Pancreas (tissue), 10 donors: Measurements from ENCODE around the gene COG6. TPM values are rescaled to one million over a fixed set of nuclear protein-coding genes. Genes with fewer than 3 reads are reported as not detected.

Experiments
- ATAC-seq, 4 donors: fragments of 200-7000 bp; cut with Tn5 transposase; one replicate each; pipeline versions ENCODE4 v1.8.0 to v1.9.1; 2020; ENCODE audit warnings: mild to moderate bottlenecking in 4 of 4, moderate library complexity in 4 of 4
- DNase-seq, 6 donors: peaks; one replicate each; pipeline ENCODE4 v3.0.0-alpha.2; 2020
- FAIRE-seq: peaks from 2 replicates; lab custom pipeline; 2012; peaks lifted over from hg19 to GRCh38; lab: Jason Lieb, UNC
- H3K27ac ChIP-seq, 4 donors: fragments of 200-600 bp; sonication (generic); 1 replicate in 3 of 4; 2 replicates in 1 of 4; pipeline versions ENCODE4 v1.5.0 to v1.8.0; 2020
- H3K27me3 ChIP-seq, 4 donors: fragments of 200-600 bp; one replicate each; pipeline ENCODE4 v1.8.0; 2021
- H3K36me3 ChIP-seq, 3 donors: fragments of 200-600 bp; sonication (generic) in 1 of 3; one replicate each; pipeline versions ENCODE4 v1.5.0 to v1.8.0; 2020 to 2021
- H3K4me1 ChIP-seq, 3 donors: fragments of 200-600 bp; one replicate each; pipeline ENCODE4 v1.8.0; 2021
- H3K4me3 ChIP-seq, 4 donors: fragments of 200-600 bp; sonication (generic) in 2 of 4; one replicate each; pipeline versions ENCODE4 v1.5.0 to v1.8.0; 2020 to 2021
- H3K9me3 ChIP-seq, 4 donors: fragments of 200-600 bp; one replicate each; pipeline ENCODE4 v1.8.0; 2021
- WGBS, 2 donors: extraction: QIAGEN DNeasy Blood & Tissue Kit; methylation state at CpG; one replicate each; pipeline ENCODE4 v1.1.7; 2013; 5-methylcytosine and 5-hydroxymethylcytosine counted together
- intact Hi-C, 3 donors: fragments of 100-400 bp; cut with DNase I; formaldehyde crosslinking; loops; one replicate each; pipeline versions ENCODE4 v1.11.1 to v1.14.2; 2022
- polyA plus RNA-seq, 2 donors: library from polyadenylated mRNA; stranded (reverse); fragments of 200-250 nt; gene quantifications; one replicate each; pipeline ENCODE4 v1.2.3, GENCODE V29; 2013
- total RNA-seq, 6 donors: library from RNA; stranded (reverse); fragmentation: NEBNext Ultra II Directional in 4 of 6; extraction: Animal tissue kit (Norgen Biotek cat#: 25700) in 4 of 6; gene quantifications; one replicate each; pipeline versions ENCODE4 v1.2.1 to v1.2.4, GENCODE V29; 2021 to 2023
- TF ChIP-seq, protein P1 (sequence below), 4 donors: fragments of 200-600 bp; sonication (generic) in 3 of 4; IDR thresholded peaks; one replicate each; pipeline versions ENCODE4 v1.5.0 to v1.8.0; 2021; ENCODE audit warnings: antibody characterized with exemption in 4 of 4
- donor health status: healthy with polysubstance abuse.
- donor health status: DM: no; HTN: no; CAD: no; lungs with moderate emphysema.
- donor health status: DM: no; HTN: no; CAD: no.
- donor health status: control.
- donor health status: control.
- donor health status: Bipolar disorder and iron deficiency.
- donor health status: DM: yes; HTN: yes; CAD: no.
- donor health status: DM: no; HTN: no; CAD: no.
- donor health status: DM: no; HTN: no; CAD: no.
- donor health status: DM: yes; HTN: yes; CAD: no.

The COG6 gene
- total and polyA plus RNA-seq, 8 donors, result 6.7 to 30.7 (median 25.9) TPM

DNA sequence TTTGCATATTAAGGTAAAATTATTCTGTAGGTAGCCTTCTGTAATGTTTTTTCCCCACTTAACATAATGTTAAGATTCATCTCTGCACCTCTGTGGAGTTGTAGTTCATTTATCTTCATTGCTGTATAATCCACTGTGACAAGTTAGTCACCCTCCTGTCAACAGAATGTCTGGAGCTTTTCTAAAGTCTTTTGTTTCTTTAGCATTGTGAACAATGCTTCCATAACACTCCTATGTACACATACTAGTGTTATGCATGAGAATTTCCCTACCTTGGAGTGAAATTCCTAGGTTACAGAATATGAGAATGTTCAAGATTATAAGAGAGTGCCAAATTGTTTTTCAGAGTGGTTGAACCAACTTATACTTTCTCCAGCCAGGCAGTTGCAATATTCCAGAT, 113.5 kb downstream of the COG6 start:
- Histone ChIP-seq H3K4me1 (no peaks in the 10 kb centered on the region), H3K27me3 (no peaks in the 10 kb centered on the region), H3K27ac (no peak overlapping the region), H3K9me3 (no peaks in the 10 kb centered on the region), H3K4me3 (no peak overlapping the region), H3K36me3 (no peaks in the 10 kb centered on the region)
- FAIRE-seq, result no peak
- no peak for DNase-seq
- TF ChIP-seq, protein P1, sequence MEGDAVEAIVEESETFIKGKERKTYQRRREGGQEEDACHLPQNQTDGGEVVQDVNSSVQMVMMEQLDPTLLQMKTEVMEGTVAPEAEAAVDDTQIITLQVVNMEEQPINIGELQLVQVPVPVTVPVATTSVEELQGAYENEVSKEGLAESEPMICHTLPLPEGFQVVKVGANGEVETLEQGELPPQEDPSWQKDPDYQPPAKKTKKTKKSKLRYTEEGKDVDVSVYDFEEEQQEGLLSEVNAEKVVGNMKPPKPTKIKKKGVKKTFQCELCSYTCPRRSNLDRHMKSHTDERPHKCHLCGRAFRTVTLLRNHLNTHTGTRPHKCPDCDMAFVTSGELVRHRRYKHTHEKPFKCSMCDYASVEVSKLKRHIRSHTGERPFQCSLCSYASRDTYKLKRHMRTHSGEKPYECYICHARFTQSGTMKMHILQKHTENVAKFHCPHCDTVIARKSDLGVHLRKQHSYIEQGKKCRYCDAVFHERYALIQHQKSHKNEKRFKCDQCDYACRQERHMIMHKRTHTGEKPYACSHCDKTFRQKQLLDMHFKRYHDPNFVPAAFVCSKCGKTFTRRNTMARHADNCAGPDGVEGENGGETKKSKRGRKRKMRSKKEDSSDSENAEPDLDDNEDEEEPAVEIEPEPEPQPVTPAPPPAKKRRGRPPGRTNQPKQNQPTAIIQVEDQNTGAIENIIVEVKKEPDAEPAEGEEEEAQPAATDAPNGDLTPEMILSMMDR (IDR thresholded peaks at IDR 0.05), result no peak
- intact Hi-C loops, result no loop called here
- ATAC-seq, result no peak

DNA sequence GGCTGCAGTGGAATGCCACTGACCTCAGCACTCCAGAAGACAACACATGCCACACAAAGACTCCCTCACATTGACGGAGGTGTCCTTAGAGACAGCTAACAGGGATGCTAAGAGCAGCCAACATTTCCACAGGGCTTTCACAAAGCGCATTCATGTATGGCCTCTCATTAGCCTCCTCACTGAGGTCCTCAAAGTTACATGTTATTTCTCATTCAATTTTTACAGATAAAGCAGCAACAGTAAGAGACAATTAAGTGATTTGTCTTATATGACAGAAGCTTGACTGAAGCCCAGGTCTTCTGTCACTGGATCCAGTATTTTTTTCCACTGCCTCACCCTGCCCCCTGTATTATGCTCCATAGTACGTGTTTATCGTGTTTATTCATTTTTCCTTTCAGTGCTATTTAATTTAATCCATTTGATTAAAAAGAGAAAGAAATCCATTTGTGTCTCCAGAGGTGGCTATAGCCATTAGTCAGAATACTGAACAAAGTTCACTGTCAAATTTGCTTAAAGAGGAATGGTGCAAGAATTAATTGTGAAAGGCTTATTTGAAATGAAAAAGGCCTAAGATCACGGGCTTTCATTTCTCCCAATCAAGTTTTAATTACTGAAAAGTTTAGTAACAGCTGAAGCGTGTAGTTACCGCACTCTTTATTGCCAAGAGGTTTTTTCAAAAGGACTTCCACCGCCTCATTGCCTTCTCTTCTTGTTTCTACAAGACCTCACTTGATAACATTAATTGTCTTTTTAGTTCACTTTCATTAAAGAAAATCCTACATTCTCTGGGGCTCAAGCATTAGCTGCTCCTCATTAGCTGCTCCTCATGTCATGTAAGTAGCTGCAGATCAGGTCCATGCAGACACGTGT, 115.0 kb downstream of the COG6 start:
- H3K27me3 ChIP-seq, result no peaks in the 10 kb centered on the region
- no peaks in the 10 kb centered on the region for H3K9me3 ChIP-seq
- no peaks in the 10 kb centered on the region for H3K4me1 ChIP-seq
- intact Hi-C loops, result no loop called here
- no peak for ATAC-seq
- no peak for FAIRE-seq
- 86 to 90% methylated on average over 9 of the region's 9 CpGs for WGBS, 2 donors
- H3K27ac ChIP-seq, result no peak overlapping the region
- no peak for DNase-seq
- no peaks in the 10 kb centered on the region for H3K36me3 ChIP-seq
- H3K4me3 ChIP-seq, result no peak overlapping the region
- TF ChIP-seq, protein P1 (IDR thresholded peaks at IDR 0.05), result no peak

DNA sequence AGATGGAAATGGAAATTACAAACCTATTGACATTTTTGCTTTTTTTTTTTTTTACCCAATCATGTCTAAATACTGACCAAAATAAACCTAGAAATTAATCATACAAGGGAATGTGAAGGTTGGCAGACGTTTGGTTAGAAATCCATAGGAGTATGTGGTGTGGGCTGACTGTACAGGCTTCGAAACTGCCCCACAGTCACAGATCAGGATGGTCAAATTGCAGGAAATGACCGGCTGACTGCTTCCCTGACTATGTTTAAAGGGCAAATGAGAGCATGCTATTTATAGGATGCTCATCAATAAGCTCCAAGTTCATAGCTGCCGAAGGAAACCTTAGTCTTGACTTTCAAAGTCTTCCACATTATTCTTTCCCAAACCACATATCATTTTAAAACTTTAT, 118.4 kb downstream of the COG6 start:
- no peak for ATAC-seq
- 76 to 80% methylated on average over 4 of the region's 4 CpGs for WGBS, 2 donors
- Histone ChIP-seq H3K27me3 (no peaks in the 10 kb centered on the region), H3K9me3 (no peaks in the 10 kb centered on the region), H3K36me3 (no peaks in the 10 kb centered on the region), H3K4me1 (no peaks in the 10 kb centered on the region), H3K4me3 (no peak overlapping the region), H3K27ac (no peak overlapping the region)
- TF ChIP-seq, protein P1 (IDR thresholded peaks at IDR 0.05), result no peak
- intact Hi-C loops, result no loop called here
- FAIRE-seq, result no peak
- DNase-seq, result no peak

DNA sequence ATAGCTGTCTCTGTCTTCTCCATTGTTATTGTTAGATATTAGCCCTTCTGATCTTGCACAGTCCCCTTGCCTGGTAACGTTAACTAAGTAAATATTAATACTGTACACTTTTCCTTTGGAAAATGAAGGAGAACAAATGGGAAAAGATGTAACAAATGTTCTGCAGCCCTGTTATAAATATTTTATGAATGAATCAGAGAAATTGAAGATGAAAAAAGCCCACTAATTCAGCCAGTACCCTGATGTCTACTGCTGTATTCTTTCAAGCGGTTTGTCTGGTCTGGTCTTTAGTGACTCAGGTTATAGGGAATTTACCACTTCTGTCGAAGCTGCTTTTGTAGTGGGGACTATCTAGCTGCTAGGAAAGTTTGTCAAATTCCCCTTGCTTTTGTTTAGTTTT, 121.0 kb downstream of the COG6 start:
- 70 to 71% methylated on average over 3 of the region's 3 CpGs for WGBS, 2 donors
- TF ChIP-seq, protein P1 (IDR thresholded peaks at IDR 0.05), result no peak
- Histone ChIP-seq H3K4me1 (no peaks in the 10 kb centered on the region), H3K4me3 (no peak overlapping the region), H3K27ac (no peak overlapping the region), H3K36me3 (no peaks in the 10 kb centered on the region), H3K9me3 (no peaks in the 10 kb centered on the region), H3K27me3 (no peaks in the 10 kb centered on the region)
- no peak for DNase-seq
- ATAC-seq, result peak in 1 of 4 donors; percentile 69
- intact Hi-C loops, result no loop called here
- no peak for FAIRE-seq

DNA sequence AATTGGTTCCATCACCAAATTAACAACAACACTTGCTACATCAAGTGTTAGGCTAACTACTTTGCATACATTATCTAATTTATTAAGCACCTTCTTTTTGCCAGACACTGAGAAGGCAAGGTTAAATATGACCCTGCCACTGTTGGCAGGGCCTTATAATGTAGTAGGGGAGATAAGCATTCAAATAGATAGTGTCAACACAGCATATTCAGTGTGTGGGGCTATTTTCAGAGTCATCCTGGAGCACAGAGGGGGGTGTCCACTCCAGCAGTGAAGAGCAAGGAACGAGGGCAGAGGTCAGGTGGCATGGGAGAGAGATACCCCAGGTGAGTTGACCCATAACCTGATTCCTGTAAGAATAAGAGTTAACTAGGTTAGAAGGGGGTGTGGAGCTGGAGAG, 121.6 kb downstream of the COG6 start:
- TF ChIP-seq, protein P1 (IDR thresholded peaks at IDR 0.05), result no peak
- ATAC-seq (no peak), DNase-seq (no peak), FAIRE-seq (no peak)
- Histone ChIP-seq H3K27ac (no peak overlapping the region), H3K9me3 (no peaks in the 10 kb centered on the region), H3K27me3 (no peaks in the 10 kb centered on the region), H3K36me3 (no peaks in the 10 kb centered on the region), H3K4me1 (no peaks in the 10 kb centered on the region), H3K4me3 (no peak overlapping the region)
- intact Hi-C loops, result no loop called here
- WGBS, 2 donors, result 86 to 95% methylated on average over 1 of the region's 1 CpG
